ENCODE data around the gene IGFBP4.
A peak's percentile ranks its signal among the peaks of the same experiment; 100 is the strongest.

Gene IGFBP4

DNA sequence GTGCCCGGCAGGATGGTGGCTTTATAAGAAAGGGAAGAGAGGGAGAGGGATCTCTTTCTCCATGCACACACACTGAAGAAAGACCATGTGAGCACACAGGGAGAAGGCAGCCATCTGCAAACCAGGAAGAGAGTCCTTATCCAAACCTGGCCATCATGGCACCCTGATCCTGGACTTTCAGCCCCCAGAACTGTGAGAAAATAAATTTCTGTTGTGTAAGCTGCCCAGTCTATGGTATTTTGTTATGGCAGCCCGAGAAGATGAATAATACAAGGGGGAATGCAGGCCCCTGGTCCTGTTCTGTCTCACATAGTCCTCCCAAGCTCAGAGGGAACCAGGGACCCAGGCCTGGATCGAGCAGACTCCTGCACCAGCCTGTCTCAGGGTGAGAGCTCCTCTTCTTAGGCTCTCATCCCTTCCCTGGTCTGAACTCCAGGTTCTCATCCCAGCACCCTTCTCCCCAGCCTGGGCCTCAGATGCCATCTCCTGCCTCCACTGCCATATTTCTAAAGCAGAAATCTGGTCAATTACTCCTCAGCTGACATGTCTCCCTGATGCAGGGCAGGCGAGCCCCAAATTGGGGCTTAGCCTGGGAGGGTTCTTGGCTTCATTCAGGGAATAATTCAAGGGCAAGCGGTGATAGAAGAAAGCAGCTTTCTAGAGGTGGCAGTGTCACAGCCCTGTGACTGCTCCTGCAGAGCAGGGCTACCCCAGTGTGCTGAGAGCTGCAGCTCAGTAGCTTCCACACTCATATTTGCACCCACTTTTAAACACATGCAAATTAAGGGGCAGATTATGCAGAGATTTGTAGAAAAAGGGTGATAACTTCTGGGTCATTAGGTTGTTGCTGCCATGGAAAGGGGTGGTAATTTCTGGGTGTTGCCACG lies 28.8 kb downstream of the IGFBP4 start:
- DNase-seq (ENCODE audit: low spot score) = no peak

DNA sequence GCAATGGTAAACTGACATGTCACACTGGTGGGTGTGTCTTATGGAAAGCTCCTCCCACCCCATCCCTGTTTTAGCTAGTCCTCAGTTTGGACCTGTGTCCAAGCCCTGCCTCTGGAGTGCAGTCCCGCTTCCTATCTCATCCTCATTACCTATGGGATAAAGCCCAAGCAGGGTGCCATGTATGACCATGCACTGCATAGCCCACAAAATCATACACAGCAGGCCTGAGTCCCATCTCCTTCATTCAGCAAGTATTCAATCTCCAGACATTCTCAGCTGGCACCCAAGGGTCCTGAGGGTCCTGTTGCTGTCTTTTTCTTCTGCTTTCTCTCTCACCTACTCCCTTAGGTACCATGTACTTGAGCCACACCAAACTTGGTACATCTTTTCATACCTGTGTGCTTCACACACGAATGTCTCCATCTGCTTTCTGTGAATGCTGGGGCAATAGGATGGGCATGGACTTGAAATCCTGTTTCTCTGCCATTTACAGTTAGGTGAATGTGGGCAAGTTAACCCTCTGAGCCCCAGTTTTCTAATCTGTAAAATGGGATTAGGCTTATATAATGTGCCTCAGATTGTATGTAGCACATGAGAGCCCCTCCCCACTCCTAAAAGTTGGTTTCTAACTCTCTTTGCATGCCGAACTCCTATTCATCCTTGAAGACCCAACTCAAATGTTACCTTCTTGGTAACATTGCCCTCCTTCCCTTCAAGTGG lies 29.6 kb downstream of the IGFBP4 start:
- DNase-seq (ENCODE audit: low spot score) = no peak

DNA sequence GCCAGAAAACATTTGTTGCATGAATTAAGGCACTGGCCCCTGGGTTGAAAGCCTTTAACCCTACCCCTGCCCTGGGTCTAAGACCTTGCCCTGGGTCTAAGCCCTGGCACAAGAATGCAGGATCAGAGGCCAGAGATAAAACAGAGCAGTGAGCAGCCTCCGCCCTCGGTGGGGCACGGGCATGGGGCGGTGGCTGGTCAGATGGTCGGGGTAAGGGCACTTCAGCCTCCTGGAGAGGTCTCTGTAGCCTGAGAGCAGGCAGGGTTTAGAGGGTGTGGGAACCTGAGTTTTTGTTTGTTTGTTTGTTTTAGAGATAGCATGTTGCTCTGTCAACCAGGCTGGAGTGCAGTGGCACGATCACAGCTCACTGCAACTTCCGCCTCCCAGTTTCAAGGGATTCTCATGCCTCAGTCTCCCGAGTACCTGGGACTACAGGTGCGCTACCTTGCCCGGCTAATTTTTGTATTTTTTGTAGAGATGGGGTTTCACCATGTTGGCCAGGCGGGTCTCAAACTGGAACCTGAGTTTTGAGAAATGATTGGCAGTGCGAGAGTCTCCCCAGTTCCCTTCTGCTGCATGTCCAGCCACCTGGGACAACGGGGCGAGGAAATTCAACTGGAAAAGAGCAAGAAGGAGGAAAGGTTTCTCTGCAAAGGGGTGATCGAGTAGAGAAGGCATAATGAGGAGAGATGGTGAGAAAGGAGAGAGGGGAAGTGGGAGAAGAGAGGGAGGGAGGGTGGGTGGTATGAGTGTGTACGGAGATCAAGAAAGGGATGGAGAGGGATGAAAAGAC lies 30.5 kb downstream of the IGFBP4 start:
- no peak for DNase-seq (ENCODE audit: low spot score)

DNA sequence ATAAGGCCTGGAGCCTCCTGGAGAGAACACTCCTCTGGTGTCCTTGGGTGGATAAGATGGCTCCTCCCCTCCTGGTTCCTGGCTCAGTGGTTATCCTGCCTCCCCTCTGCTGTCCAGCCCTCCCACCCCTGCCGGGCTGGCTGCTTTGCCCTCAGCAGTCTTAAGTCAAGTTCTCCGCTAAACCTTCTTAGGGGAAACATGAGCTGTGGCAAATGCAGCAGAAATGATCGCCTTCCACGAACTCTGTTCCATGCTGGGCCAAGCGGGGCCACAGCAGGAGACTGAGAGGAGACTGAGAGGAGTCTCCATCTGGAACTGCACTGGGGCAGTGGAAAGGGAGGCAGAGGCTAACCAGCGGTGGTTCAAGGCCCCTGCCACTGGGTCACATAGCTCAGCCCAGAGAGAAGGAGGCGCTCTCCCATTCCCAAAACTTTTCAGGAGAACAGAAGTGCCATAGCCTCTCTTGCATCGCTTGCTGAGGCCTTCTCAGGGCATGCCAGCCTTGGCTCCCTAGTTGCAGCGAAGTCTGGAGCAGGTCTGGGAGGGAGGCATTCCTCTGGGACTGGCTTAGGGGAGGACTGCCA lies 31.3 kb downstream of the IGFBP4 start:
- no peak for DNase-seq (ENCODE audit: low spot score)

DNA sequence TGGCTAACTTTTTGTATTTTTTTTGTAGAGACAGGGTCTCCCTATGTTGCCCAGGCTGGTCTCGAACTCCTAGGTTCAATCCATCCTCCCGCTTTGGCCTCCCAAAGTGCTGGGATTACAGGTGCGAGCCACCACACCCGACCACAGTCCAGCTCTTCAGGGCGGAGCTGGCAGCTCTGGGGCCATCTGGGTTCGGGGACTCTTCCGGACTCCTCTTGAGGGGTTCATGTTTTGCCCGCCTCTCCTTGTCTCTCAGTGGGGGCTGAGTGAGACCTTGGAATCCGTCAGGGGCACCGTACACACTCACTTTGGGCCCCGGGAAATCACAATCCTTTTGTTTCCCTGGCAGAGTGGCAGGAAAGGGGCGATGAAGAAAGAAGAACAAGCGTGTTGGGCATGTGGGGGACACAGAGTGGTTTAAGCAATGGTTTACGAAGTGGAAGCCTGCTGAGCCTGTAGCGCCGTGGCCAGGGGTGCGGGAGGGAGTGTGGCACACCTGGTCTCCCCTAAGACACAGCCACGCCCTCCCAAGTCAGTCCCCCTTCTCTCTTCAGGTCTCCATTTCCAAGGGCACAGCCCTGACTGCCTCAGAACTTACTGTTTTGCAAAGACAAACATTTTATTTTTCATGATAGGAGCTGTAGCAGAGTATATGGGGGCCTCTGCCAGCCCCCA lies 32.1 kb downstream of the IGFBP4 start:
- no peak for DNase-seq (ENCODE audit: low spot score)

DNA sequence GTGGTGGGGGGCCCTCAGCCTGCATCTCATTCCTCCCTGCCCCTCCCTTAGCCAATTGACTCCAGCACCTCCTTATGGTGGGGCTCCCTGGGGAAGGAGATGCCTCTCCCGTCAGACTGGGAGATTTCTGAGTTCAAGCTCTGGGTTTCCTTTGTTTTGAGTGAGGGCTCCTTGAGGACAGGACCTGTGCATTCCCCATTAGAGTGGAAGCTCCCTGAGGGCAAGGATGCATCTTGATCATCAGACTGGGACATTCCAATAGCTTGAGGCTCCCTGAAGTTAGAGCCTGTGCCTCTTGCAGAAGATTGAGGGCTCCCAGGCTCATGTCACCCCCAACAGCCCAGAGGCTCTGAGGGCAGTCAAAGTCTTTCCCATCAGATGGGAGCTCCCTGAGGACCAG lies 34.5 kb downstream of the IGFBP4 start:
- no peak for DNase-seq (ENCODE audit: low spot score)

DNA sequence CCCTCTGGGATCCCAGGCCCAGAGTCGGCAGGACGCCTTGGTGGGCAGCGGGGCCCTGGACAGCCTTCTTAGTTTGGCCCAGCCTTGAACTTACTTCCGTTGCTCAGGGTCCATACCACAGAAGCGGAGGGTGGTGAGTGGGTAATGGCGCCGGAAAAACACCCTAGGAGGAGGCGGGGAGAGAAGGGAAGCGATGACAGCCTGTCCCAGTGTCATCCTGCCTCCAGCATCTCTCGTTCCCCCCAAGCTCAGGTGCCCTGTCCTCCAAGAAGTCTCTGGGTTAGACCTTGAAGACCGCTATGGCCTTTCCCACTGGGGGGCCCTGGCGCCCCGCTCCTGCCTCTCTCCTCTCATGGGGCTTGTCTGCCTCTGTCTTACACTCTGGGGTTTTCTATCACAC lies 35.2 kb downstream of the IGFBP4 start:
- DNase-seq (ENCODE audit: low spot score) = no peak

DNA sequence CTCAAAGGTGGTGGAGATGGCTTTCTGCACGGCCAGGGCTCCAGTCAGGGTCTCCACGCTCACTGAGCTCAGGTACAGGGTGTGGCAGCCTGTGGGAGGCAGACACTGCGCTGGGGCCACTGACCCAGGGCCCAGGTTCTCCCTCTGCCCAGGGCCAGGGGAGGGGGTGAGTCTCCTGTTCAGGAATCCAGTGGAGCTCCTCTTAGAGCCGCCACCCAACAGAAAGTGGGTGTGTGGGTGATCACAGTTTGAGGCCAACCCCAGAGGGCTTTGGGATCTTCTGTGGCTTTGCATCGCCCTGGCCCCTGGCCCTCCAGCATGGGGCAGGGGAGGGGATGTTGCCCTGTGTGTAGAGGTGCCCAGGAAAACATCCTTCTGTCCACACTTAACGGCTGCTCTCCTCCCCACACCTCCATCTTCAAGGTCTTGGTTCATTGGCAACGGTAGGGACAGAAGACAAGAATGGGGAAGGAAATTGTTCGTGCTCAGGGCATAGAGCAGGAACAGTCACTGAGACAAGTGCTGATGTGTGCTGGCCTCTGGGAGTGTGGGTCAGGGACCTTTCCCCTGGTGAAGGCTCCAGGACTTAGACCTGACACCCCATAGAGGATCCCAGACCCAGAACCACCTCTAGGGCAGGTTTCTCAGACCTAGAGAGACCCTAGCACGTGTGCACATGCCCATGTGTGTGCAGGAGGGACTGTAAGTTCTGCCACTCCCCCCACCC lies 36.7 kb downstream of the IGFBP4 start:
- no peak for DNase-seq (ENCODE audit: low spot score)

DNA sequence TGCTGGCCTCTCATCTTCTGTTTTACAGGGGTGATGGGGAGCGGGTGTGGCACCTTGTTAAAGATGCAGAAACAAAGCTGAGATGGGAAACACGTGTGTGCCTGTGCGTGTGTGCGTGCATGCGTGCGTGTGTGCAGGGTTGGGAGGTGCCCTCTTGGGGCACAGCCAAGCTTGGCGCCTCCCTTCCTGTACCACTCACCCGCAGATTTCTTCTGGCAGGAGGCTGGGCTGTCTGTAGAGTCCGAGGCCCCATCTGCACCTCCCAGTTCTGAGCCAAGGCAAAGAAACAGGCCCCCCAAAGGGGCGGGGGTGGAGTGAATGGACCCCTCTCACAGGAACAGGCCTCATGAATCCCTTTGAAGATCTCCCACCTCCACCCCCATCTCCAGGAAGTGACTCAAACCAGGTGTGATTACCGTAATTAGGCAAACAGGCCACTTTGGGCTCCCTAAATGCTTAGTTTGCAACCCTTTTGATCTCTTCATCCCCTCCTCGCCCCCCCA lies 37.3 kb downstream of the IGFBP4 start:
- DNase-seq (ENCODE audit: low spot score) = peak; percentile 75

DNA sequence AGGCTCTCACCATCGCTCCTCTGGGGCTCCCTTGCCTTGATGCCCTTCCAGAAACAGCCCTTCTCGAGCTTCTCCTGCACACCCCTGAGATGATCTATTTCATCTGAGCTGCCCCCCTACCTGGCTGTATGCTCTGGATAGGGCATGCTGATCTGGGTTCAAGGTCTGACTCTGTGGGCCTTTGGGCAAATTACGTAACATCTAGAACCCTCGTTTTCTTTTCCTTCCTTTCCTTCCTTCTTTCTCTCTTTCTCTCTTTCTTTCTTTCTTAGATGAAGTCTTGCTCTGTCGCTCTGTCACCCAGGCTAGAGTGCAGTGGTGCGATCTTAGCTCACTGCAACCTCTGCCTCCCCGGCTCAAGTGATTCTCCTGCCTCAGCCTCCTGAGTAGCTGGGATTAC lies 37.9 kb downstream of the IGFBP4 start:
- no peak for DNase-seq (ENCODE audit: low spot score)

DNA sequence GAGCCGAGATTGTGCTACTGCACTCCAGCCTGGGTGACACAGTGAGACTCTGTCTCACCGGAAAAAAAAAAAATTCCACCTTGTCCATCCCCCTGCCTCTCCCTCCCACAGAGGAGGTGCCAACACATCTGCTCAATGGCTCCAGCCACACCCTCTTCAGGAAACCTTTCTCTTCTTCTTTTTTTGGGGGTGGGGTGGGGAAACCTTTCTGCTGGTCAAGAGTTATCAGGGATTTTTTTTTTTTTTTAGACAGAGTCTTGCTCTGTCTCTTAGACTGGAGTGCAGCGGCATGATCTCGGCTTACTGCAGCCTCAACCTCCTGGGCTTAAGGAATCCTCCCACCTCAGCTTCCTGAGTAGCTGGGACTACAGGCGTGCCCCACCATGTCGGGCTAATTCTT lies 39.5 kb downstream of the IGFBP4 start:
- DNase-seq (ENCODE audit: low spot score) = no peak

DNA sequence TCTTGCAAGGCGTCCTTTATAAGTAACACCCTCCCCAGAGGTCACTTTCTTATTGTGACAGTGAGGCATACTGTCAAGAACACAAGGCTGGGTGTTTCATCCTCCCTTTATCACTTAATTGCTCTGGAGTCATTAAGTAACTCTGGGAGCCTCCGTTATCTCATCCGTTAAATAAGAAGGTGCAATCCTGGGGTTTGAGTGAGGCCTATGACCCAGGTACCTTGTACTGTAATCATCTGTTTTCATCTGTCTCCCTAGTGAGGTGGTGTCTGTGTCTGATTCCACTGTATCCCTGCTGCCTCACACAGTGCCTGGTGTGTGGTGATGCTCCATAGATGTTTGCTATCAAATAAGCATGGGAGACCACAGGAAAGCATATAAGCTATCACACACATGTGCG lies 40.4 kb downstream of the IGFBP4 start:
- DNase-seq (ENCODE audit: low spot score) = no peak

DNA sequence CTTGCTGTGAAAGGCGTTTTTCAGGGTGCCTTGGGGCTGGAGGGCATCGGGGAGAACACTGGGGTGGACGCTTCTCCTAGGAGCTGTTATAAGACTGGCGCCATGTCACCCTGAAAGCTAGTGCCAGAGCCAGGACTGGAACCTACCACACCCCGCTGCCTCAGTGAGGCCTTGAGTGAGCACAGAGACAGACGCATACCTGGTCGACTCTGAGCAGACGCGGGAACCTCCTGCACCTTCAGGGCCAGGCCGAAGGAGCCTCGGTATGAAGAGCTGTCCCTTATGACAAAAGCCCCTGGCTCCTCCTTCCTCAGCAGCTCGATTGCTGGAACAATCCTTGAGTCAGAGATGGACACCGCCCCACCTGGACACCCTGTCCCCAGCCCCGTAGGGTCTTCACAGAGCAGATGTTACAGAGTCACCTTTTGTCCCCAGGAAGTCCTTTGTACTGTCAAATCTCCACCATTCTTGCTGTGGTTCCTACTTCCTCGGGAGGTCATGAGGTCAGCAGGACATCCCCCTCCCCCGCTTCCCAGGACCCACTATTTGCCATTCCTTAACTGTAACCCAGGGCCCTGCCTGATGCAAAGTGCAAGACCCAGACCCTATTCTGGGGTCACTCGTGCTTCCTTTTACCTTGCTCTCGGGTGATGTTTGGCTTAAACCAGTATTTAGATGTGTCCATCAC lies 41.2 kb downstream of the IGFBP4 start:
- DNase-seq (ENCODE audit: low spot score) = no peak

DNA sequence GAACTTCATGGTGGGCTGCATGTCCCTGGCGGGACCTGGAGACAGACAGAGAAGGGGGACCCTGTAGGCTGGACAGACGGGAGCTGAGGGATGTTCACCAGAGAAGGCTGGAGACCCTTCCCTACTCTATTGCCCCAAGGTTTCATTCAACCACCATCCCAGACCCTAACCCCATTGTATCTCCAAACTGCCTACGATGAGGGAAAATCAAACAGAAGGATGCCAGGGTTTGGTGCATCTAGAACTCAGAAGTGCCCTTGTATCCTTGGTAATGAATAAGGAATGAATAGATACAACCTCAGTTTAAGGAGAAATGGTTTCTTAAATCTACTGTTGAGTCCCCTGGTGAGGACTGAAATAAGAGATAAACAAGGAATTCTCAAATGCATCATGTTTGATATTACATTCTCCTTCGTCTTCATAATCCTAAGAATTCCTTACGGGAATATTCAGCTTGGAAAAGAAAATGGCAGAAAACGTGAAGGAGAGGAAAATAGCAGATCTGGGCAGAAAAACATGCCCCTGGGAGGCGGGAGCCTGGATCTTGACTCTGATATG lies 41.8 kb downstream of the IGFBP4 start:
- no peak for DNase-seq (ENCODE audit: low spot score)

DNA sequence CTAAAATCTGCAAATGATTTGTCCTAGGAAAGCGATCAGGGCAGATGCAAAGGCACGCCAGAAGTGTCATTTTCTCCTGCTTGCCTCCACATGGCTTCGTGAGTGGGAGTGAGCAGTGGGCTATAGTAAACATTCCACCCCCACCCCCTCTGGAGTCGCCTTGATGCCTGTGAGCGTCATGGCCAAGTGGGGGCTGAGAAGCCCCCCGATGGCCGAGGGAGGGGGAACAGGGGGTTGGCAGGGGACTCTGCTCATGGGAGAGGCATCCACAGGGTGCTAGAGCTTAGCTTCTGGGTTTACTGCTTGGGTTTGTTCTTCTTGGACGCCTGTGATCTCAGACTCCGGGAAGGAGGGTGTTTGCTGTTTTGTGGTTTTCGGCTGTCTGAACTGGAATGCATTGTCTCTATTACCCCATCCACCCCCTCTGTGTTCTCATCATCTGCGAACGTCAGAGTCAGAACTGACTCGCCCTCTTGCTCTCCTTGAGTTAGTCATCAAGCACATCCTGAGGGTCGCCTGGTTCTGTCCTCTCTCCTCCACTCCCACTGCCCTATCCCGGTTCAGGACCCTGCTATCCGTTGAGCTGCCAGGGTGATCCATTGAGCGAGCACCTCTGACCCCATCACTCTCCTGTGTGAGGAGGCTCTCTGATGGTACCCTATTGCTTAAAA lies 42.7 kb downstream of the IGFBP4 start:
- peak; percentile 90 for DNase-seq (ENCODE audit: low spot score)

DNA sequence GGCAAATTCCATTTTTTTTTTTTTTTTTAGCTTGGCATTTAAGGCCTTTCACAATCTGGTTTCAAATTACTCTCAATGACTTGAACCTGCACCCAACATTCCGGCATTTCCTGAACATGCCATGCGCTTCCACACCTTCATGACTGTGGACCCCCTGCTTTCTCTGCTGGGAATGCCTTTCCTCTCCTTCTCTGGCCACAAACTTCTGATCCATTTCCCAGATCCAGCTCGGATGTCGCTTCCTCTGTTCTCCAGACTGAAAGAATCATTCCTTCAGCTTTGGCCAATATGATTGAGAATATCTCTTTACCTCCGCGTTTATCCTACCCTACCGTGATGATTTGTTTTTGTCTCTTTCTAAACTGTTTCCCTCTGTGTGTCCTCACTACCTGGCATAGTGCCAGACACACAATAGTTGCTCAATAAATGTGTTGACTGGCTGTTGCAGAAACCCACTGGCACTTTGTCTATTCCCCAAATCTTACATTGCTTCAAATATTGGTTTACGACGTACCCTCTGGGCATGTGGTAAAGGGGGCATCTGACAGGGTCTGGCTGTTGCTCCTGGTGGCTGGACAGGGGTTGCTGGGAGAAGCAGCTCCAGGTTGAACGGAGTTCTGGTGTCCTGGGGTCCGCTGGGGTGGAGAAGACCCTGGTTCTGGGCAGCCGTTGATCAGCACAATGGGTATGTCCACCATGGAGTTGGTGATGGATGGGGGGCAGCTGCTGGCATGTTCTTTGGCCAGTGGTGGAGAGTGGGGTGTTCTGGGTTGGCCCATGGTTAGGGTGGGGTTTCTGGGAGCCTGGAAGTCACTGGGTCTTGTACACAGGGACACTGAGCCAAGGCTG lies 43.5 kb downstream of the IGFBP4 start:
- DNase-seq (ENCODE audit: low spot score) = peak; percentile 57

DNA sequence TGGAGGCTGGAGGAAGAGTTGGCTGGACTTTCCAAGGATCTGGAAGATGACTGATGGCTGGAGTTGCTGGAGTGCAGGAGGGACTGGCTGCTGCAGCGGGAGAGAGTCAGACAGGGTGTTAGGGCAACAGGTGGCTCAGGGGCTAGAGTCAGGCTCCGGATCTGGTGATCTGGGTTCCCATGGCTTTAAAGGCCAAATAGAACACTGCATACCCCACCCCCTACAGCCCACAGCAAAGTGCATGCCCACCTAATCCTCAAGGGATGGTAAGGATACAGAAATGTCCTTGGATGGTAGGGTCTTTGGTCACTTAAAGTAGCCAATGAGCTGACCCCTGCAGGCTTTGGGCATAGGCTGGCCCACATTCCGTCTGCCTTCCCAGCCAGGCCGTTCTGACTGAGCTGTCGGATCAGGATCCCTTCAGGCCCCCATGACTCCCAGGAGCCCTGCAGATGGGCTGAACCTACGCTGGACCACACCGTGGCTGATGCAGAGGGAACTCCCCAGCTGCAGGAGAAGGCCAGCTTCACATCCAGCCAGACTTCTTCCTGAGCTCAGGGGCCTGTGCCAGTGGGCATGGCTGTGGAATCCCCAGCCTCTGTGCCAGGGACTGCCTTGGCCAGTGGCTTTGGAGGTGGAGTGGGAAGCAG lies 44.2 kb downstream of the IGFBP4 start:
- DNase-seq (ENCODE audit: low spot score) = no peak

Measured in AG20443 (cell line).